Hematopoietic multipotent progenitor cell treated with erythropoietin and hydrocortisone succinate and interleukin-3 and kit ligand, for 8 days (in vitro differentiated cells): ENCODE results near the gene TRIM67.
"Not testable (repeated sequence)": the region's sequence is repeated elsewhere in the genome, so short reads cannot be mapped to it uniquely, and the experiment has no call there.

Experiments
- DNase-seq: peaks from one replicate; pipeline ENCODE4 v3.0.0-alpha.2; 2015

TRIM67 gene

GRCh38 chr1:231209531-231209930, 47.7 kb downstream of the TRIM67 start:
- no peak for DNase-seq

GRCh38 chr1:231210126-231210525, 48.3 kb downstream of the TRIM67 start:
- DNase-seq: no peak

GRCh38 chr1:231211005-231211857, 49.4 kb downstream of the TRIM67 start:
- DNase-seq: peak; percentile 90

GRCh38 chr1:231212301-231212700, 50.4 kb downstream of the TRIM67 start:
- DNase-seq: not testable (repeated sequence)

GRCh38 chr1:231213831-231214573, 52.1 kb downstream of the TRIM67 start:
- no peak for DNase-seq

GRCh38 chr1:231214918-231215680, 53.2 kb downstream of the TRIM67 start:
- DNase-seq: no peak

- DNase-seq: no peak
Observed at GRCh38 chr1:231215681-231216385, 54.0 kb downstream of the TRIM67 start.

- DNase-seq: no peak
Observed at GRCh38 chr1:231216498-231216897, 54.6 kb downstream of the TRIM67 start.

GRCh38 chr1:231217056-231217455, 55.2 kb downstream of the TRIM67 start:
- DNase-seq: no peak

- DNase-seq: no peak
Observed at GRCh38 chr1:231218078-231218477, 56.2 kb downstream of the TRIM67 start.

- no peak for DNase-seq
Observed at GRCh38 chr1:231219422-231220401, 57.9 kb downstream of the TRIM67 start.

GRCh38 chr1:231220801-231221200, 58.9 kb downstream of the TRIM67 start:
- DNase-seq: no peak

- no peak for DNase-seq
Observed at GRCh38 chr1:231226156-231226555, 64.3 kb downstream of the TRIM67 start.

- no peak for DNase-seq
Observed at GRCh38 chr1:231231511-231231910, 69.7 kb downstream of the TRIM67 start.

- DNase-seq: no peak
Observed at GRCh38 chr1:231232870-231233734, 71.2 kb downstream of the TRIM67 start.

GRCh38 chr1:231233735-231234417, 72.0 kb downstream of the TRIM67 start:
- DNase-seq: no peak

- DNase-seq: no peak
Observed at GRCh38 chr1:231234506-231234905, 72.6 kb downstream of the TRIM67 start.

GRCh38 chr1:231235526-231236207, 73.8 kb downstream of the TRIM67 start:
- no peak for DNase-seq

GRCh38 chr1:231236208-231236591, 74.3 kb downstream of the TRIM67 start:
- no peak for DNase-seq
